Activated CD4-positive, CD25-positive, alpha-beta regulatory T cell treated with anti-CD3 and anti-CD28 coated beads, Interleukin-2, amount 50 U/mL, for 16 hours (primary cell): ENCODE measurements around the gene NANOS1.
"Not testable (repeated sequence)": the region's sequence is repeated elsewhere in the genome, so short reads cannot be mapped to it uniquely, and the experiment has no call there.

ENCODE experiments used
- DNase-seq: peaks from one replicate; pipeline ENCODE4 v3.0.0-alpha.2; 2020; ENCODE audit warnings: low read depth, low spot score

Gene NANOS1

GRCh38 chr10:119006451-119007210, 22.9 kb upstream of the NANOS1 start:
- DNase-seq, result no peak

DNA sequence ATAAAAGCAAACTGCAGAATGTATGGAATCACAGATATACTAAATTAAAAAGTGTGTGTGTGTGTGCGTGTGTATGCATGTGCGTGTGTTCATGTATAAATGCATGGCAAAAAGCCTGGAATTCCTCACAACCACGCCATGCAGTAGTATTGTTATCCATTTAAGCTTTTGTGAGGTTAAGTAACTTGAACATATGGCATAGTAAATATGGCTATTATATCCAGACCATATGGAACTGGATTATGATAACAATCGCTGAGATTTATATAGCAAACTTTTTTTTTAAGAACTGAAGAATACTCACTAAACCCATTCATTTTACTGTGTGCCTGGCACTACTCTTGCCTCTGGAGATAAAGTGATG, 22.3 kb upstream of the NANOS1 start:
- no peak for DNase-seq

DNA sequence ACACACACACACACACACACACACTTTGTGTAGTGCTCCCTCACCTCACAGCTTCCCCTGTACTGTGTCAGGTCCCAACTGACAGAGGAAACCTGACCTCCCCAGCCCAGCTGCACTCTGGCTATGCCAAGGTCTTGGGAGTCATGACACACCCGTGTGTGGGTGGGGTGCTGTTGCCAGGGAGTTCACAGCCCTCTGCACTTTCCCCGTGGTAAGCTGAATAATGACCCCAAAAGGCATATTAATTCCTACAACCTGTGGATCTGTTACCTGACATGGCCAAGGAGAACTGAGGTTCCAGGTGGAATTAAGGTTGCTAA, 8.9 kb upstream of the NANOS1 start:
- DNase-seq, result no peak

- DNase-seq, result no peak
Measured at GRCh38 chr10:119022846-119023552, 6.5 kb upstream of the NANOS1 start.

DNA sequence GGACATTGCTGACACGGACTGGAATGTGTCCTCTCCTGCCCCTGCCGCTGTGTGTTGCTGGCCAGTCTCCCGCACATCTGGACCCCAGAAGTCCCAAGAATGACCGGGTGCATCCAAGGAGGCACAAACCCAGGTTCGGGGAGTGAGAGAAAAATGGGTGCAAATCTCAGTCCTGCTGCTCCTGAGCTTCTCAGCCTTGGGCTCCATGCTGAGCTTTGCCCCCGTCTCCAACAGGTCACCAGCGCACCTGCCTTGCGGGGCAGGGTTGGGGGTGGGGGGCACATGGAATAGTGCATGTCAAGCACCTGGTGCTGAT, 6.0 kb upstream of the NANOS1 start:
- no peak for DNase-seq

DNA sequence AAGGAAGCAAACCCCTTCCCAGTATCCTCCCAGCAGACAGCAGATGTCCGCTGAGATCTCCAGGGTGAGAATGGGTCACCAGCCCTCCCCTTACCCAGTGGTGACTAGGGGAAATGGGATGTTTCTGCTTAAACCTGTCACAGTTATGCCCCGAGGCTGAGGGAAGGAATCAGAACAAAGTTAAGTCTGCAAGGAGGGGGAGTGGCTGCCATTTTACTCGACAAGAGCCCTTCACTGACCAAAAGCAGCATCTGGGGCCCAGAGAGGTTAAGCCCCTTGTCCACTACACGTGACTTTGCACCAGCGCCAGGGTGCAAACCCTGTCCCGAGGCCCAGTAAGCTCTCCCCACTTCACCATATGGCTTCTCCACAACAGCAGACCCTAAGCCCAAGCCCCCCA, 4.6 kb upstream of the NANOS1 start:
- no peak for DNase-seq

DNA sequence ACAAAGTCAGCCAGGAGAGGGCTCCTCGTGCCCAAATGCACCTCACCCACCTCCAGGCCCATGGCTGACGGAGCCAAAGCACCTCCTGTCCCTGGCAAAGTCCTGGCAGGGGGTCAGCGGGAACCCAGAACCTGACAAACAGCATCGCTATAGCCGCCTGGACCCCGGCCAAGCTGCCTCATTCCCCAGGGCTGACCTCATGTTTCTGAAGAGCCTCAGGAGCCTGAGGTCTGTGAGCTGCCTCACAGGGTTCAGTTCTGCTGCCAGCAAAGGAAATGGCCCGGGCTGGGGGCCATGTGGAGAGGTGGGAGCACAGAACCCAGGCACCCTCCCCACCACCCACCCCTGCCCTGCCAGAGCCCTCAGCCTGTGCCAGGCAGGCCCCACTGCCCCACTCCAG, 4.2 kb upstream of the NANOS1 start:
- DNase-seq, result no peak

GRCh38 chr10:119025776-119026175, 3.7 kb upstream of the NANOS1 start:
- no peak for DNase-seq

- no peak for DNase-seq
Measured at GRCh38 chr10:119026301-119027110, 3.0 kb upstream of the NANOS1 start.

GRCh38 chr10:119028445-119028899, 1.0 kb upstream of the NANOS1 start:
- DNase-seq, result not testable (repeated sequence)

- DNase-seq, result peak; percentile 42
Measured at GRCh38 chr10:119028900-119029612, 458 bp upstream of the NANOS1 start.

DNA sequence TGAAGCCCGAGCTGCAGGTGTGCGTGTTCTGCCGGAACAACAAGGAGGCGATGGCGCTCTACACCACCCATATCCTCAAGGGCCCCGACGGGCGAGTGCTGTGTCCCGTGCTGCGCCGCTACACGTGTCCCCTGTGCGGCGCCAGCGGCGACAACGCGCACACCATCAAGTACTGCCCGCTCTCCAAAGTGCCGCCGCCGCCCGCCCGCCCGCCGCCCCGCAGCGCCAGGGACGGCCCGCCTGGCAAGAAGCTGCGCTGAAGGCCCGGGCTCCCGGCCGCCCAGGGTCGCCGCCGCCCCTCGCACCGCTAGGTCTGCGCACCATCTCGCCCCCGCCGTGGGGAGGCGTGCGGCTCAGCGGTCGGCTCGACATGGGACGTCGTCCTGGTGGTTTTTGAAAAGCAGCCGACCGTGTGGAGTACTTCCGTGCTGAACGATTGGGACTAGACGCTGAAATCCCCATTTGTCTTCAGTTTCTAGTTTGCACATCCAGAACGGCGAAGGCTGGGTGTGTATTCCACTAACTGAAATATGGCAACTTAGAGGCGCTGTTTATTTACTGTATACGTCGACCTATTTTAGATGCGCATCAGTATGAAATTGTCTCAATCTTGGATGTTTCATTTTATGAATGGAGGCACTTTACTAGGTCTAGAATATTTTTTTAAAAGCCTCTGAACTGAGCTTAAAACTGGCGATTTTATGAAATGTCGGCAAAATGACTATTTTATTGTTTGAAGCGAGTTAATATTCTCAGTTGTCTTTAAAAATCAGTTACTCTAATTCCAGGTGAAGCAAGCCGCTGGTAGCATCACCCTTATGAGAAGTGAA, 1.1 kb downstream of the NANOS1 start:
- DNase-seq, result peak; percentile 16

- DNase-seq, result no peak
Measured at GRCh38 chr10:119031496-119032059, 2.1 kb downstream of the NANOS1 start.

- DNase-seq, result no peak
Measured at GRCh38 chr10:119039161-119039560, 9.6 kb downstream of the NANOS1 start.

- DNase-seq, result no peak
Measured at GRCh38 chr10:119041326-119041725, 11.8 kb downstream of the NANOS1 start.

- DNase-seq, result no peak
Measured at GRCh38 chr10:119042169-119042568, 12.7 kb downstream of the NANOS1 start.

- no peak for DNase-seq
Measured at GRCh38 chr10:119045561-119045960, 16.0 kb downstream of the NANOS1 start.

DNA sequence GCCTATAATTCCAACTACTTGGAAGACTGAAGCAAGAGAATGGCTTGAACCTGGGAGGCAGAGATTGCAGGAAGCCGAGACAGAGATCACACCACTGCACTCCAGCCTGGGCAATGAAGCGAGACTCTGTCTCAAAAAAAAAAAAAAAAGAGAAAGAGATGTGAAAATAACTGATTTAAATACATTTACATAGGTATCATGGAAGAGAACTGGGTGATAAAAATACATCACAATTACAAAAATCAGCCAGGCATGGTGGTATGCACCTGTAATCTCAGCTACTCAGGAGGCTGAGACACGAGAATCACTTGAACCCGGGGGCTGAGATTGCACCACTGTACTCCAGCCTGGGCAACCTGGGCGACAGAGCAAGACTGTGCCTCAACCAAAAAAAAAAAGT, 19.8 kb downstream of the NANOS1 start:
- DNase-seq, result no peak

GRCh38 chr10:119049777-119050176, 20.3 kb downstream of the NANOS1 start:
- DNase-seq, result no peak

- no peak for DNase-seq
Measured at GRCh38 chr10:119051775-119052174, 22.3 kb downstream of the NANOS1 start.

DNA sequence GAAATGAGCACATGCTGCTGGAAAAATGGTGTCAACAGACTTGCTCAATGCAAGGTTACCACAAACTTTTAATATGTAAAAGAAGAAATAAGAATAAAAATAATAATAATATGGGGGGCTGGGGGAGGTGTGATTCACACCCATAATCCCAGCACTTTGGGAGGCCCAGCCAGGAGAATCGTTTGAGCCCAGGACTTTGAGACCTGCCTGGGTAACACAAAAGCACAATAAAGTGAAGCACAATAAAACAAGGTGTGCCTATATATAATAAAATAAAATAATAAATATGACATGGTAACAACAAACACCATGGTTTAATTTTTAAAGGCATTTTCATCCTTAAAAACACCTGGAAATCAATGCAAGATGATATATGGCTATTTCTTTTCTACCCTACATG, 26.0 kb downstream of the NANOS1 start:
- no peak for DNase-seq
